SK-N-SH treated with all-trans-retinoic acid at 6 μM for 48 hours (cell line): ENCODE results near the gene NPTX1.

Source experiments
- ARNTL ChIP-seq: fragments of 450-650 bp; formaldehyde crosslinking; IDR thresholded peaks from 2 replicates; pipeline ENCODE4 v1.5.0; 2020; ENCODE audit warnings: low read depth, mild to moderate bottlenecking, moderate library complexity, borderline replicate concordance
- BACH2 ChIP-seq: fragments of 250-450 bp; sonication (Bioruptor Pico); IDR thresholded peaks from 2 replicates; pipeline ENCODE4 v1.9.0; 2021; ENCODE audit warnings: mild to moderate bottlenecking, borderline replicate concordance
- GLIS3 ChIP-seq: fragments of 250-450 bp; sonication (Bioruptor Pico); IDR thresholded peaks from 2 replicates; pipeline ENCODE4 v1.5.0; 2020; ENCODE audit warnings: mild to moderate bottlenecking, moderate library complexity
- ISL1 ChIP-seq: fragments of 250-450 bp; sonication (Bioruptor Pico); IDR thresholded peaks from 2 replicates; pipeline ENCODE4 v2.1.2; 2022; ENCODE audit warnings: mild to moderate bottlenecking, moderate library complexity
- PATZ1 ChIP-seq: fragments of 250-450 bp; sonication (Bioruptor Pico); IDR thresholded peaks from 2 replicates; pipeline ENCODE4 v1.8.0; 2020; ENCODE audit warnings: mild to moderate bottlenecking, moderate library complexity, borderline replicate concordance
- TCF4 ChIP-seq: fragments of 250-450 bp; sonication (Bioruptor Pico); IDR thresholded peaks from 2 replicates; pipeline ENCODE4 v1.8.0; 2021; ENCODE audit warnings: mild to moderate bottlenecking, moderate library complexity, borderline replicate concordance
- TSHZ2 ChIP-seq: fragments of 250-450 bp; sonication (Bioruptor Pico); IDR thresholded peaks from 2 replicates; pipeline ENCODE4 v1.5.0; 2020; ENCODE audit warnings: mild to moderate bottlenecking, moderate library complexity
- ZC3H10 ChIP-seq: fragments of 250-450 bp; sonication (Bioruptor Pico); IDR thresholded peaks from 2 replicates; pipeline ENCODE4 v1.5.1; 2021; ENCODE audit warnings: mild to moderate bottlenecking, moderate library complexity
- ZFP30 ChIP-seq: fragments of 450-650 bp; formaldehyde crosslinking; IDR thresholded peaks from 2 replicates; pipeline ENCODE4 v1.5.0; 2022; ENCODE audit warnings: mild to moderate bottlenecking, moderate library complexity
- ZNF565 ChIP-seq: fragments of 450-650 bp; formaldehyde crosslinking; conservative IDR thresholded peaks from 2 replicates; pipeline ENCODE4 v1.5.0; 2020; ENCODE audit warnings: low read depth, mild to moderate bottlenecking, moderate library complexity
- TF ChIP-seq, protein P1 (sequence below): fragments of 250-450 bp; sonication (Bioruptor Pico); IDR thresholded peaks from 2 replicates; pipeline ENCODE4 v1.8.0; 2021; ENCODE audit warnings: low read depth, mild to moderate bottlenecking, moderate library complexity, borderline replicate concordance
- TF ChIP-seq, protein P2 (sequence below): fragments of 250-450 bp; sonication (Bioruptor Pico); IDR thresholded peaks from 2 replicates; pipeline ENCODE4 v1.5.1; 2020; ENCODE audit warnings: low read depth, mild to moderate bottlenecking, moderate library complexity

DNA sequence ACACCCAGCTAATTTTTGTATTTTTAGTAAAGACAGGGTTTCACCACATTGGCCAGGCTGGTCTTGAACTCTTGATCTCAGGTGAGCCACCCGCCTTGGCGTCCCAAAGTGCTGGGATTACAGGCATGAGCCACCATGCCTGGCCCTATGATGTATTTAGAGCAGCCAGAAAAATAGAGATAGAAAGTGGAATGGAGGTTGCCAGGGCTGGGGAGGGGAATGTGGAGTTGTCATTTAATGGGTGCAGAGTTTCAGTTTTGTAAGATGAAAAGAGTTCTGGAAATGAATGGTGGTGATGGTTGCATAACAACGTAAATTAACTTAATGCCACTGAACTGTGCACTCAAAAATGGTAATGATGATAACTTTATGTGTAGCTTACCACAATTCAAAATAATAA lies 31.6 kb upstream of the NPTX1 start:
- TF ChIP-seq ZFP30 (CRISPR knock-in tag), result no peak
- TF ChIP-seq TCF4, result no peak
- TF ChIP-seq, protein P1, sequence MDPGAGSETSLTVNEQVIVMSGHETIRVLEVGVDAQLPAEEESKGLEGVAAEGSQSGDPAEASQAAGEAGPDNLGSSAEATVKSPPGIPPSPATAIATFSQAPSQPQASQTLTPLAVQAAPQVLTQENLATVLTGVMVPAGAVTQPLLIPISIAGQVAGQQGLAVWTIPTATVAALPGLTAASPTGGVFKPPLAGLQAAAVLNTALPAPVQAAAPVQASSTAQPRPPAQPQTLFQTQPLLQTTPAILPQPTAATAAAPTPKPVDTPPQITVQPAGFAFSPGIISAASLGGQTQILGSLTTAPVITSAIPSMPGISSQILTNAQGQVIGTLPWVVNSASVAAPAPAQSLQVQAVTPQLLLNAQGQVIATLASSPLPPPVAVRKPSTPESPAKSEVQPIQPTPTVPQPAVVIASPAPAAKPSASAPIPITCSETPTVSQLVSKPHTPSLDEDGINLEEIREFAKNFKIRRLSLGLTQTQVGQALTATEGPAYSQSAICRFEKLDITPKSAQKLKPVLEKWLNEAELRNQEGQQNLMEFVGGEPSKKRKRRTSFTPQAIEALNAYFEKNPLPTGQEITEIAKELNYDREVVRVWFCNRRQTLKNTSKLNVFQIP, result no peak
- TF ChIP-seq, protein P2, sequence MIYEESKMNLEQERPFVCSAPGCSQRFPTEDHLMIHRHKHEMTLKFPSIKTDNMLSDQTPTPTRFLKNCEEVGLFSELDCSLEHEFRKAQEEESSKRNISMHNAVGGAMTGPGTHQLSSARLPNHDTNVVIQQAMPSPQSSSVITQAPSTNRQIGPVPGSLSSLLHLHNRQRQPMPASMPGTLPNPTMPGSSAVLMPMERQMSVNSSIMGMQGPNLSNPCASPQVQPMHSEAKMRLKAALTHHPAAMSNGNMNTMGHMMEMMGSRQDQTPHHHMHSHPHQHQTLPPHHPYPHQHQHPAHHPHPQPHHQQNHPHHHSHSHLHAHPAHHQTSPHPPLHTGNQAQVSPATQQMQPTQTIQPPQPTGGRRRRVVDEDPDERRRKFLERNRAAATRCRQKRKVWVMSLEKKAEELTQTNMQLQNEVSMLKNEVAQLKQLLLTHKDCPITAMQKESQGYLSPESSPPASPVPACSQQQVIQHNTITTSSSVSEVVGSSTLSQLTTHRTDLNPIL, result no peak
- TF ChIP-seq ZC3H10 (CRISPR knock-in tag), result no peak
- TF ChIP-seq PATZ1 (CRISPR knock-in tag), result no peak
- TF ChIP-seq BACH2 (CRISPR knock-in tag), result no peak
- no peak for TF ChIP-seq ZNF565 (CRISPR knock-in tag)
- no peak for TF ChIP-seq ISL1 (CRISPR knock-in tag)
- TF ChIP-seq ARNTL (CRISPR knock-in tag), result no peak
- no peak for TF ChIP-seq TSHZ2
- TF ChIP-seq GLIS3 (CRISPR knock-in tag), result no peak
